CD4-positive, alpha-beta T cell treated with Interferon alpha-2 for 1 hour (primary cell): Measurements from ENCODE around the gene DTNB.
A peak's percentile ranks its signal among the peaks of the same experiment; 100 is the strongest.
"Not testable (repeated sequence)": the region's sequence is repeated elsewhere in the genome, so short reads cannot be mapped to it uniquely, and the experiment has no call there.

Experiments
- DNase-seq, 2 donors: peaks; one replicate each; pipeline ENCODE4 v3.0.0-alpha.2; 2020 to 2022

The DTNB gene

DNA sequence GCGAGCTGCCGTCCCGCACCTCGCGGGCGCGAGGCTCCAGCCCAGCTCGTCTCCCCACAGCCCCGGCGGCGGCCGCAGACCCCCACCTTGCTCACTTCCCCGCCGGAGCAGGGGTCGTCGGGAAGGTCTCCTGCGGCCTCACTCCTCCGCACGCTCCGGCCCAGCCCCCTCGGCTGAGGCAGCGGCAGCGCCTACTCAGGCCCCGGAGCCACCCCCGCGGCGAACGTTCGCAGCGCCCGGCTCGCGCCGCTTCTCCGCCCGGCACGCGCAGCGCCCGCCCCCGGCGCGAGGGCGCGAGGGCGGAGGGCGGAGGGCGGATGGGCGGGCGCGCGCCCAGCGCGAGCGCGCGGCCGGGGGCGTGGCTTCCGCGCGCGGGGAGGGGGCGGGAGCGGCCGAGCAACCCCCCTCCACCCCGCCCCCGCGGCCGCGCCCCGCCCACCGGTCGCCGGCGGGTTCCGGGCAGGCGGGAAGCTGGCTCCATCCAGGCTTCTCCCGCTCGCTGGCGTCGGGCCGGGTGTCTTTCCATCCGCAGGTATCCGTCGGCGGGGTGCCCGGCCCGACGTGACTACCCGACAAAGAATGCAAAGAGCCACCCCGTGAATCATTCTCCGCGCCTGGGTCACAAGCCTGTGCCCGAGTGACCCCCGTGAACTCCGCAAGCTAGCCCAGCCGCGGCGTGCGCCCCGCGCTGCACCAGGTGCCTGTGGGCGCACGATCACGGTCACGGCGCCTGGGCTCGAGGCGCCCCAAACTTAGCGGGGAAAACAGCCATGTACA is at the start of gene DTNB:
DTNB (minus strand) TSS at position 278 of the 777 bp plus-strand sequence. CDS start 20,917 bp downstream, outside the sequence.
- peak; percentile 73 to 89 for DNase-seq

DNA sequence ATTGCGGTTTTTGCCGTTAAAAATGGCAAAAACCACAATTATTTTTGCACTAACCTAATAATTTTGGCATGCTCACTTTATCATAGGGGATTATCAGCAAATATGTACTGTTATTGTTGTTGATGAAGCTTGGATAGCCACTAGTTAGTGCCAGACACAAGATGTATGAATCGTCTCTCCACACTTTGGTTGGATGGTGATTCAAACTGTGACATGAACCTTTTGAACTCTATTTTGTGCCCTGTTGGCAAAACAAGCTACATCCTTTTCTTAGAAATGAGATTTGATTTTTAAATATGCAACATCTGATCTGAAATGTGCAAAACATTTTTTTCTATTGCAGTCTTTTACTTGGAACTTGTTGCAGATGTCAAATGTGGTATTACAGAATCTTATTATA is 48.8 kb upstream of the DTNB start:
- no peak for DNase-seq

DNA sequence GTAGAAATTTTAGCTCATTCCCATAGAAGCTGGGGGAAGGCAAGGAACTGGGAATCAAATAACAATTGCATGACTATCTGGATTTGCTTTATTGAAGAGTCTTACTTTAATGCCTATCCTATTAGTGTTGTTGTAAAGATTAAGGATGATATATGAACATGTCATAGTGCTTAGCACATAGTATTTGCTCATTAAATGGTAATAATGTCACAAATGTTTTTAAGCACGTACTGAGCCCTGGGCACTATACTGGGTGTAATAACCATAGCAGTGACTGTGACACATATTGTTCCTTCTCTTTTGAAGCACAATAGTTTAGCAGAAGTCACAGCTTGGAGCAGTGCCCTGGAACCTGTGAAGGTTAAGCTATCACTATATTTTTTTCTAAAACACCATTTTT is 47.2 kb upstream of the DTNB start:
- no peak for DNase-seq

DNA sequence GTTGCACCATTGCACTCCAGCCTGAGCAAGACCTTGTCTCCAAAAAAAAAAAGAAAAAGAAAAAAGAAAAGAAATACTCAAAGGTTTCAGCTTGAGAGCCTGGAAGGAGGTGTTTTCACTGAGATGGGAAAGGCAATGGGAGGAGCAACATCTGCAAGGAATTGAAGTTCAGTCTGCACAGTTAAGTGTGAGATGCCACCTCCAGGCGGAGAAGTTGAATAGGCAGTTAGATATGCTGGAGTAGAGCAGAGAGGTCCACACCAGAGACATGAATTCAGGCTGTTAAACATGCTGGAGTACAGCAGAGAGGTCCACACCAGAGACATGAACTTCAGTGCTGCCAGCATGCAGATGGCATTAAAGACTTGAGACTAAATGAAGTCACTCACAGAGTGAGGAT is 41.4 kb upstream of the DTNB start:
- DNase-seq, result no peak

DNA sequence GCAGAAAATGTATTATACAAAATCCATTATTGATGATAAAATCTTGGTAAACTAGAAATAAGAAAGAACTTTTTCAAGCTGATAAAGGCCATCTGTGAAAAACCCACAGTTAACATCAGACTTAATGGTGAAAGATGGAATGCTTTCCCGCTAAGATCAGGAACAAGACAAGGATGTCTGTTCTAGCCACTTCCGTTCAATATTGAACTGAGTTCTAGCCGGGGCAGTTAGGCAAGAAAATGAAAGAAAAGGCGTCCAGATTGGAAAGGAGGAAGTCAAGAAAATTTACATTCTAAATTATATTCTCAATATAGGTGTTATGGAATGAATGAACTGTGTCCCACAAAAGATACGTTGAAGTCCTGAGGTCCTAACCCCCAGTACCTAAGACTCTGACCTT is 39.1 kb upstream of the DTNB start:
- no peak for DNase-seq

DNA sequence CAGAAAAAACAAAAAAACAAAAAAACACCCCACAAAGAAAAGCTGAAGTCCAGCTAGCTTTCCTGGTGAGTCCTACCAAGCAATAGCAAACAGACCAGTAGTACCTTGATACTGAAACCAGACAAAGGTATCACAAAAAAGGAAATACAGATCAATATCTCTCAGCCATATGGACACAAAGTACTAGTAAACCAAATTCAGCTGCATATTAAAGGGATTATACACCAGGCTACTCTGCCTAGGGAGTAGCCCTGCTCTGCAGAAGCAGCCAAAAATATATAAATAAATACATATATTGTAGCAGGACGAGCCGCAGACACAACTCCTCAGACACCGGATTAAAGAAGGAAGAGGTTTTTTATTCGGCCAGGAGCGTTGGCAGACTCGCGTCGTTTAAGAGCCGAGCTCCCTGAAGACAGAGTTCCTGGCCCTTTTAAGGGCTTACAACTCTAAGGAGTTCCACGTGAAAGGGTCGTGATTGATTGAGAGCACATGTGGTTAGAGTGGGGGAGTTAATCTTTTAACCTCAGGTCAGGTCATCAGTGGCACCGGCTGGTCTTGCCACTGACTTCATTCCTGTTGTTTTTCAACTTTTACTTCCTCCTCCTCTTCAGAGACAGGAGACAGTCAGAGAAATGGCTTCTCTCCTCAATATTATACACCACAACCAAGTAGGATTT is 38.4 kb upstream of the DTNB start:
- no peak for DNase-seq

DNA sequence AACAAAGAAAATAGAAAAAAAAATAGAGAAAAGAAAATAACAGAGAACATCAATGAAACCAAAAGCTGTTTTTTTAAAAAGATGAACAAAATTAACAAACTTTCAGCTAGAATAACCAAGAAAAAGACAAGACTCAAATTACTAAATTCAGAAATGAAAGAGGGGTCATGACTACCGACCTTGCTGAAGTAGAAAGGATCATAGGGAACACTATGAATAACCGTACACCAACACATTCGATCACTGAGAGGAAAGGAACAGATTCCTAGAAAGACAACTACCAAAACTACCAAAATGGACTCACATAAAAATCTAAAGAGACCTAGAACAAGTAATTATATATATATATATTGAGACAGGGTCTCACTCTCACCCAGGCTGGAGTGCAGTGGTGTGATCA is 37.4 kb upstream of the DTNB start:
- DNase-seq, result no peak

DNA sequence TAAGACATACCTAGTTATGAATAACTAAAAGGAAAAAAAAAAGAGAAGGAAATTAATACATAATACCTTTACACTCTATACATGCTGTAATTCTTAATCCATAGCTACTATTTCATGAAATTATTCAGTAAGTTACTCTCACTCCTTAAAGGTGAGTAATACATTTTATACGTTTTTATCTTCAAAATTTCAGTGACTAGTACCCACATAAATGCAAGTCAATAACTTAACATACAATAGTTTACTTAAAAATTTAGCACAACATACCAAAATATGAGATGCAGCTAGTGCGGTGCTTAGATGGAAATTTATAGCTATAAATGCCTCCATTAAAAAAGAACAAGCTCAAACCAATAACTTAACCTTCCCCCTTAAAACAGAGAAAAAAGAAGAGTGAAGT is 36.0 kb upstream of the DTNB start:
- no peak for DNase-seq

DNA sequence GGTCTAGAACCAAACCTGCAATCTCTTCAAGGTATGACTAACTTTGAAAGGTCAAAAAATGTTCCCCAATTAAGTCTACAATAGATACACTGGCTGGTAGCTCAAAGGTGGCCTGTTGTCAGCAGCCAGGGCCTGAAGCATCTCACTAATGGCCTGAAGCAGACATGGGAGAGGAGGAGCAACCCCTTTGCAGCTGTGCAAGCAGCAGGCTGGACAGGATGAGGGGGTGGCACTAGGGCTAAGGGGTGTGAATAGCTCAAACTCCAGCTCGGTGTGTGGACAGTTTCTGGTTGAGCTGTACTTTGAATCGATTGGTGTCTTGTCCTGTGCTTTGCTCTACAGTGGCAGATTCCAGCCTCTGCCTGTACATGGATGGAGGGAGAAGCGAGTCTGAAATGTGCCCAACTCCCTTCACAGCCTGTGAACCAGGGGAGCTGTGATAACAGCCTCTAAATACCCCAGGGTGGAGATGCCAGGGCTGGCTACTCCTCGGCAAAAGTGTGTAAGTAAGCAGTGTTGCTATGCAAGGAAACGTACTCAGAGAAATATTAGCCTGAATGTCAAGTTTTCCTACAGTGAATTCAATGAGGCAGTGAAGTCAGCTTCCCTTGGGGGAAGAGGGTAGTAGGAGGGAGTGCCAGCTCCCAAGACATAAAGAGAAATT is 34.7 kb upstream of the DTNB start:
- no peak for DNase-seq

DNA sequence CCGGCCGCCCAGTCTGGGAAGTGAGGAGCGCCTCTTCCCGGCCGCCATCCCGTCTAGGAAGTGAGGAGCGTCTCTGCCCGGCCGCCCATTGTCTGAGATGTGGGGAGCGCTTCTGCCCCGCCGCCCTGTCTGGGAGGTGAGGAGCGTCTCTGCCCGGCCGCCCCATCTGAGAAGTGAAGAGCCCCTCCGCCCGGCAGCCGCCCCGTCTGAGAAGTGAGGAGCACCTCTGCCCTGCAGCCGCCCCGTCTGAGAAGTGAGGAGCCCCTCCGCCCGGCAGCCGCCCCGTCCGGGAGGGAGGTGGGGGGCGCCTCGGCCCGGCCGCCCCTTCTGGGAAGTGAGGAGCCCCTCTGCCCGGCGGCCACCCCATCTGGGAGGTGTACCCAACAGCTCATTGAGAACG is 32.2 kb upstream of the DTNB start:
- not testable (repeated sequence) for DNase-seq

DNA sequence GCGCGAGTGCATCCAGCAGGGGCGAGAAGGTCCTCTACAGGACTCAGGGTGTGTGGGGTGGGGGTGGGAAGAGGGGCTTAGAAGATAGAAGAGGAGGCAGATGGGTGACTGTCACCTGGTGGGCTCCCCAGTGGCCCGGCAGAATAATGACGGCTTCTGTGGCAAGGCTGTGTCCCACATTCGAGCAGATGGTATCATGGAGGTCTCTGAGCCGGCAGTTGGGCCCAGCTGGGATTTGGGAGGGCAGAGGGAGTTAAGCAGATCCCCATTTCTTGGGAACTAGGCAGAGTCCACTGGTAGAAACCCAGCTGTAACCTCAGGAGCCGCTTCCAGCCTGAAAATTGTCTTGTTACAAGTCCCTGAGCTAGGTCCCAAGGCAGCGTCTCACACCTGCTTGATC is 28.4 kb upstream of the DTNB start:
- no peak for DNase-seq

DNA sequence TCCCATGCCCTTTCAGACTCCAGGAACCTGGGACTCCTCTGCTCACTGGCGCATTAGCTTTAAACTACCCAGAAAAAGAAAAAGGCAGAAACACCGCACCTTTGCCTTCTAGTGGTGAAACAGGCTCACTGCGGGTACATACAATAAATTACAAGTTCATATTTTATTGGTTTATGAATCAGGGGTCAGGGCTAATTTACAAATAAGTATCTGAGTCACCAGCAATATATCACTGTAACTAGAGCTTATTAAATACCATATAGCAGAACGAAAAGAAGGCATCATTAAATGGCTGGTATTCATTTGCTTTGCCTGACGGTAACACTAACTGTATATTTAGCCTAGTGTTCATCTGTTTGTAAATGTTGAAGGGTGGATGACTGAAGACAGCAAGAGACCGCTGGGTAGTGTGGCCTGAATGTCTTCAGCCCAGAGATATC is 26.9 kb upstream of the DTNB start:
- DNase-seq, result peak; percentile 6 to 49

DNA sequence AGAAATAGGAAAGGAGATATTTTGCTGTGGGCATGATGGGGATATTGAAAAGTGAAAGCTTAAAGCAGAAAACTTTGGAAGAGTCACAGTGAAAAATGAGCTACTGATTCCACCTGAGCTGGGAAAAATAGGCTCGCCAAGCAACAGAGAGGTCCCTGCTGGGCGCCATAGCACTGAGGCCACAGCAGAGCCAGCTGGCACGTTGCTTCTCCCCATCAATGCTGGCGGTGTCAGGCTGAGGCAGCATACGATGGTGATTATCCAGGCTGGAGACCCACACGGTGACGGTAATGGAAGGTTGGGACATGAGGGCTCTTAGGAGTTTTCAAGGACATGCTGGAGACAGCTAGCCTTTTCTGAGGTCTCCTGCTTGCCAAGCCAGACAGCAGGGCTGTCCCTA is 25.8 kb upstream of the DTNB start:
- no peak for DNase-seq

DNA sequence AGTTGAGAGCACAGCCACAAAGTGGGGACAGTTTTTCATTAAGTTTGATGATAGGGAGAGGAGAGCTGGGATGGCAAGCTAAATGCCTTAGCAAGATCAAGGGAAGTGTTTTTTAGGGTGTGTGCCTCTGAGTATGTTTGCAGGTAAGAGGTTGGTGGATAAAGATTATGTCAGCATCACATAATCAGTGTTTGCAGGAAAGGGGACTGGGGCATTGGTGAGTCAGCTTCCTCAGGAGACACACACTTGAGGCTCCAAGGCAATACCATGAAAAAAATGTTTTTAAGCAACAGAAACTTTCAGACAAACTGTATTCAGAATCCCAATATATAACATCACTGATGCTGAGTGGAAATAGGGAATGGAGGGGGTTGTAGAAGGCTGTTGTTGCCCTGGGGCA is 25.4 kb upstream of the DTNB start:
- DNase-seq, result no peak

DNA sequence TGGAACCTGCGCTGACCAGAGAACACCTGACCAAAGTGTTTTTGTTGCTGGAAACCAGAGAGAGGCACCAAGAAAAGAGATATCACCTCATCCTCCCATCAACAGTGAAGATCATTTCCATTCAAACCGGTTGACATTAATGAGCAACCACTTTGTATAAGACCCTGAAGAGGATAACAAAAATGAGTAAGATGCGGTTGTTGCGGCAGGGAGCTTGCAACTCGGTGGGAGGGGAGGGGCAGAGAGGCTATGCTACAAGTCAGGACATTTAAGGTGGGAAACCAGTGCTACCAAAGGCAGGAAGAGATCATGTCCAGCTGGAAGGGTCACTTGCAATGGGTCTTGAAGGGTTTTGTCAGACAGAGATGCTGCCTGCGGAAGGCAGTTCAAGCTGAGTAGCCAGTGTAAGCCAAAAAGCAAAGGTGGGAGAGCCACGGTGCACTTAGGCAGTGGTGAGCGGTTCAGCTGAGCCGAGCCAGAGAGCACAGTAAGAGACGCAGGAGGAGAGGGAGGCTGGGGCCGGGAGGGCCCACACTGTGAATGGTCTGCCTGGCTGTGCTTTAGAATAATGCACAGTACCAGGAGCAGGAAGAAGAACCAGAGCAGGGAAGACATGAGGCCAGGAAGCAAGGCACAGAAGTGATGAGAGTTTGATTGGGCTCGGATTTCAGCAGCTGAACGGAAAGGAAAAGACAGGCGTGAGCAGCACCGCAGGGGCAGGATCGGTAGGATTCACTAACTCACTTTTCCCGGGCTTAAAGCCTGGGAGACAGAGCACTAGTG is 24.4 kb upstream of the DTNB start:
- DNase-seq, result no peak

DNA sequence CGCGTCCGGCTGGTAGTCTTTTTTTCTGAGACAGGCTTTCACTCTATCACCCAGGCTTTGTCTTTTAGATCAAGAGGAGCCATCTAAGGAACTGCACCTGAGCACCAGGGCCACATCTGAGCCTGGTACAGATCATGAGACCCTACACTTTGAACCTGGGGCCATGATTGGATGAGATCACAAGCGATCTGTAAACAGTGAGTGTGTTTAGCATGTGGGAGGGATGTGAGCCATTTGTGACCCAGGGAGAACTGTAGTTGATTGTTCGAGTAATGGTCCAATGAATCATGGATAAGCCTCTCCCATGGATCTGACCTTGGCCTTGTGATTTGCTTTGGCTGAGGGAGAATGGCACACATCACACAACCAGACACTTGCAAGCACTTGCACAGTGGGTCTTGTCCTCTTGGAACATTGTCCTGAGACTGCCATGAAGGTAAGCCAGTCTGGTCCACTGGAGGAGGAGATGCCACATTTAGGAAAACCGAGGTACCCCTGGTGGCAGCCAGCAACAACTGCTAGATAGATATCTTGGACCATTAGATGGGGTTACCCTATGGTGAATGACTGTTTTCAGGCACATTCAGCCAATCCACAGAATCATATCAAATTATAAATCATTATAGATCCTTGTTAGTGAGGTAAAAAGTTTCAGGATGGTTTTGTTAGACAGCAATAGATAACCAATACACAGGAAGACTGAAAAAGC is 19.5 kb upstream of the DTNB start:
- no peak for DNase-seq

DNA sequence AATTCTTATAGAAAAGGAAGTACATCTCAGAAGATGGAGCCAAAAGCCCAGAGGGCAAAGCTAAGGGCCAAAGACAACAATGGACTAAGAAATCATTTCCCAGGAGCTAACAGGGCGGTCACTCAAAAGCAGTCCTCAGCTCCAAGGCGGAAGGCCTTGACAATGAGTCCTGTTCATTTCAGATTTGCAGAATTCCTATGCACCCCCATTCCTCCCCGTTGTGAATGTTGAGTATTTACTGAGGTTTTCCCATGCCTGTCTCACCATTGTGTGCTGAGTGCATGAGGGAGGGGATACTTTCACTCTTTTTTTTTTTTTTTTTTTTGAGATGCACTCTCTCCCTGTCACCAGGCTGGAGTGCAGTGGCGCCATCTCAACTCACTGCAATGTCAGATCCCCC is 18.8 kb upstream of the DTNB start:
- no peak for DNase-seq

DNA sequence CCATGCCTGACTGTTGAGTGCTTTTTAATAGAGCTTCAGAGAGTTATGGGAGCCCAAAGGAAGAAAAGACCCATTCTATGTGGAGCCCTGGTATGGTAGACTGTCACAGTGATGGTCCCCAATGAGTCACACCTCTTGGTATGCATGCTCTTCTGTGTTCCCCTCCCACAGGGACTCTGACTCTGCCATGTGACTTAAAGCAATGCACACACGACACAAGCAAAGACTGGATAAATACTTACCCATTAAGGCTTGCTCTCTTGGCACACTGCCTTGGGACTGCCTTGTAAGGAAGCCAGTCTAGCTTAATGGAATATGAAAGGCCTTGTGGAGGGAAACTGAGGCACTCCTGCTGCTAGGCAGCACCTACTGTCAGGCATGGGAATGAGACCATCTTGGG is 16.7 kb upstream of the DTNB start:
- DNase-seq, result no peak

DNA sequence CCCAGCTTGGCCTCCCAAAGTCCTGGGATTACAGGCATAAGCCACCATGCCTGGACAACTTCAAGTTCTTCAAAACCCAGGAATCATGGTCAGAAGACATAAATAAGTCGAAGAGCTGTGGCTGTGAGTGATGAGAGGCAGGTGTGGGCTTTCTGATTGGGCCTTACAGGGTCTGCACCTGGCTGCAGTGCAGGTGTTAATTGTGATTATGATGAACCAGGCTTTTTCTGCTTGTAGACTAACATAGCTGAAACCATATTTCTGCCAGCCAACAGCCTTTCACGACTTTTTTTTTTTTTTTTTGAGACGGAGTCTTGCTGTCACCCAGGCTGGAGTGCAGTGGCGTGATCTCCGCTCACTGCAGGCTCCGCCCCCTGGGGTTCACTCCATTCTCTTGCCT is 14.9 kb upstream of the DTNB start:
- DNase-seq, result no peak

DNA sequence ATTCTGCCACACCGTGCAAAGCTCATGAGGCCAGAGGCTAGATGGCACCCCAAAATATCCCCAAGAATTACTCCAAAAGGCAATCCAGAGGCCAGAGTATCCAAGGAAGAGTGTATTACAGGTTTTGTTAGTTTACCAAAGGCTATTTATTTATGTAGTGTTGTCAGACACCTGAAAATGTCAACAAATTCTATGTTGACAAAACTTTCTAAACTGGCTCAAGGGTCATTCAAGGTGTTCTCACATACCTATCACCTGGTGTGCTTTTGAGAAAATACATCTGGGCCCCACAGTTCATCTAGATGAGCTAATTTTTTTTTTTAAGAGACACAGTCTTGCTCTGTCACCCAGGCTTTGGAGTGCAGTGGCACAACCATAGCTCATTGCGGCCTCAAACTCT is 12.4 kb upstream of the DTNB start:
- DNase-seq, result no peak

DNA sequence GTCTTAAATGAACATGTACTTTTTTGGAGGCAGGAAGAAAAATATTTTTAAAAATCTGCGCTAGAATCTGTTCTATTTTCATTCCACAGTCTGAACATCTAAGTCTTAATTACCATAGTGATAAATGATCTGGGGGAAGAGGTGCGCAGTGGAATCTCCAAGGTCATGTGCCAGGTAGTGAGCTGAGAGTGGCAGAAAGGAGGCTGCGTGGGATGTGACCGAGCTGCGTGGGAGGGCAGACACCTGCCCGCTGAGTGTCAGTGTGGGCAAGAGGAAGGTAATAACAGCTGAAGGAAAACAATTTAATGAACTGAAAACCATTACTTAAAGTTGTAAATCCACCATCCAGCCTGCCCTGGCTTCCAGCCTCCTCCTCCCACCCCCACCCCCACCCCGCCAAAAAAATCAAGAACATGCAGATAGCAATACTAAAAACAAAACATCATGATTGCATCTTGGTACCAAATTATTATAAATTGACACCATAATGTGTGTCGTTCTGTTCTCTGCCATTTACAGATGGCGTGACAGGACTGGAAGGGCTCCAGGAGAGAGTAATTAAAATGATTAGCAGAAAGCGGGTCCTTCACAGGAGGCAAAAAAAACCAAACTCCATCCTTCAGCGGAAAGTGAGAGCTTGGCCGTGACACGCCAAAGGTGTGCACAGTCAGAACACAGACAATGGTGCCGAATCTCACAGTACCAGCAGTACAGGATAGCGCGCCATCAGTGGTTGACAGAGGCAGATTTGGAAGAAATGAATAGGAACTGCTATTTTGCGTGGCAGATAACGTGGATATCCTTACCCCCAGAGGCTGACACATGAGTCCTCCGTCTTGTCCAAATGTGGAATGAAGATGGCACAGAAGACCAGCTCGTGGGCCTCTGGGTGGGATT is 11.4 kb upstream of the DTNB start:
- no peak for DNase-seq

DNA sequence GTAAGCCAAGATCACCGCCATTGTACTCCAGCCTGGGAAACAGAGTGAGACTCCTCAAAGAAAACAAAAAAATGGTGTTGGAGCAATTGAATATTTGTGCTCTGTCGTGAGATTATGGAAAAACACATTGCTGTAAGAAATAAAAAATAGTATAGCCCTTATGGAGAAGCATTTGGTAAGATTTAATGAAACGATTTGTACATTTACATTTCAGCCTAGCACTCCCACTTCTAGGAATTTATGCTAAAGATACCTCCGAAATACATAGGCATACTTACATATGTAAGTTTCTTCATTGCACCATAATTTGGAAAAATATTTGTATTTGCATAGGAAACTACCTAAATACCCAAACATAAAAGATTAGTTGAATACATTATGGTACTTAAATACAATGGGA is 8.7 kb upstream of the DTNB start:
- no peak for DNase-seq
